ENCODE data around the gene FAM98C.
"Not testable (repeated sequence)": the region's sequence is repeated elsewhere in the genome, so short reads cannot be mapped to it uniquely, and the experiment has no call there.

Gene FAM98C

DNA sequence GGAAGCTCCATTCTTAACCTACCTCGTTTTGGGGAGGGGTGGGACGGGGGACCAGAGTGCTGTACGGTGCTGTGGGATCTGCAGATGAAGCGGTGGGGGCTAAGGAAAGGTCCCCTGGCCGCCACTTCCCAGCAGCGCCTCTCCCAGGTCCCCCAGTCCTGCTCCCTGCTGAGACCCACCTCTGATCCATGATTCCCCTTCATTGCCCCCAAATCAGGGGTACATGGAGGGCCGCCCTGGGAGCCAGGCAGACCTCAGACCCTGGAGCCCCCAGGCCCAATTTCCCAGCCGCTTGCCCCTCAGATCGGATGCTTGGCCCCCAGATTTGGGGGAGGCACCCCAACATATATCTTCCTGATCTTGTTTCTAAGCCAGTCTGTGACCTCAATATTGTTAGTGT is 3.8 kb upstream of the FAM98C start:
- no peak for DNase-seq (ENCODE audit: low spot score)

DNA sequence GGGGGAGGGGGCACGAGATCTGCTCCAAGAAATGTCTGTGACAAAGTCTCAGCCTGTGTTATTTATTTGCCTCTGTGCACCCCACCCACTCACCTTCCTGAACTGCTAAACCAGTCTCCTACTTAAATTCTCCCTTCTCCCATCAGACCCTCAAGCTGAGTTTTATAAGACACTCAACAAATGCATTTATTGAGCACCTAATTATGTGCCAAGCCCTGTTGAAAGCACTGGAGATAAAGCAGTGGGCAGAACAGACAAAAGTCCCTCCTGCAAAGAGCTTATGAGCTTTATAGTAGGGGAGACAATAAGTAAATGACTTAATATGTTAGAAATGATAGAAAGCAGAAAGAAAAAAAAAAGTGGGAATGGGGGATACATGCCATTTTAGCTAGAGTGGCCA is 3.4 kb upstream of the FAM98C start:
- no peak for DNase-seq (ENCODE audit: low spot score)

DNA sequence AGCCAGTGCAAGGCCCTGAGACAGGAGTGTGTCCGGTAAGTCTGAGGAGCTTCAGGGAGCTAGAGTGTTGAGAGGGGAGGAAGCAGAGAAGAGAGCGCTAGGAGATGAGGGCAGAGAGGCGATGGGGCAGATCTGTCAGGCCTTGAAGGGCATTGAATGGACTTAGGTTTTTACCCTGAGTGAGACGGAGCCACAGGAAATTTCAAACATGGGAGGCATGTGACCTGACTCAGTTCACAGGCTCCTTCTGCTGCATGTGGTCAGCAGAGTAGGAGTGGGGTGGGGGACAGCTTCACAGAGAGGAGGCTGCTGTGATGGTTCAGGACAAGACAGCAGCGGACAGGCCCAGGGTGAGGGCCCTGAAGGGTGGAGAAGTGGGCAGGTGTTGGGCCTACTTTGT is 2.5 kb upstream of the FAM98C start:
- no peak for DNase-seq (ENCODE audit: low spot score)

DNA sequence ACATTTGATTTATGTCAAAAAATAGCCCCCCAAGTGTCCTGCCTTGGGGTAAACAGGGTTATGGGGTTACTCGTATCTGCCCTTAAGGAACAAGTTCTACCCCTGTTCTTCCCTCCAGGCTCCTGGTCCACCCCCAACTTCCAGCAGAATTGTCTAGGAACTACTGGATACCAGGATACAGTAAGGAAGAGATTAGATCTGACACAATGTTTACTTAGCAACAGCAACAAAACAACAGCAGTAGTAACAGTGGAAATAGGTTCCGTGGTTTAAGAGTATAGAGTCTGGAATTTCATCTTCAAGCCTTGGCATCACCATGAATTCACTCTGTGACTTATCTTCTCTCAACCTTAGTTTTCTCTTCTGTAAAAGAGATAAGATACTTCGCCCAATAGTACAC is 1.7 kb upstream of the FAM98C start:
- no peak for DNase-seq (ENCODE audit: low spot score)

DNA sequence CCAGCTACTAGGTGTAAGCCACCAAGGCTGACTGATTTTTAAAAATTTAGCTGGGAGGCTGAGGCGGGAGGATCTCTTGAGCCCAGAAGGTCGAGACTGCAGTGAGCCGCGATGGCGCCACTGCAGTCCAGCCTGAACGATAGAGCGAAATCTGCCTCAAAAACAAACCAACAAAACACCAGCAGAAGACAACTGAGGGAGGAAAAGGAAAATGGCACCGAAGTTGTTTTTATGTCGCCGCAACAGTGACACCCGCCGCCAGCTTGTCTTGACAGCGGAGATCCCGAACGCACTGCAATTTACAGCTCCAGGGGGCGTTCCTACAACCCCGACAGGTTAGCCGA is 298 bp upstream of the FAM98C start:
- DNase-seq (ENCODE audit: low spot score) = no peak

DNA sequence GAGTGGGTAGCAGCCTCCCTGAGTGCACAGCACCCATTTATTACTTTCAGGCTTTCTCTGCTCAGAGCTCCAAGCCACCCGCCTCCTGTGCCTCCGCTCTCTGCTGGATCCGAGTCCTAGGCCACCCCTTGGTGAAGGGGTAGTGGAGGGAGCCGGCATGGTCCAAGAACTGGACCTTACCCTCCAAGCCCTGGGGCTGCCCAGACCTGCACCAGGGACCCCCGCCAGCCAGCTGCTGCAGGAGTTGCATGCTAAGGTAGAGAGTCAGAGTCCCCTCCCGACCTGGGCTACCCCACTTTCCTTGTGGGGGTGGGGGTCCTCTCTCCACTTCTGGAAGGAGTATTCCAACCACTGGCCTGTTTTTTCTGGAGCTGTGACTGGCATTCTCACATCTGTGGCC is 2.0 kb downstream of the FAM98C start:
- no peak for DNase-seq (ENCODE audit: low spot score)

DNA sequence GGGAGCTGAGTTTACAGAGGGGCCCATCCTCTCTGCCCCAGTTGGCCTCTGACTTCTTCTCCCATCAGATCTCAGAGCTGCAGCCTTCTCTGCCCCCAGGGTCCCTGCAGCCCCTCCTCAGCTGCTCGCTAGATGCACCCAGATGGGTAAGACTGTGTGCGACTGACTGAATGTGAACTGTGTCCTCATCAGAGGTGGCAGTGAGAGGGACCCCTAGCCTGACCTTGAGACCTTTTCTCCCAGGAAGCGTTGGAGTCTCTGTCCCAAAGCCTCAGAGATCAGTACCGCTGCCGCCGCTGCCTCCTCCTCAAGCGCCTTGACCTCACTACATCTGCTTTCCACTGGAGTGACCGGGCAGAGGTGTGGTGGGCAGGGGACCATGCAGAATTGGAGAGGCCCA is 2.4 kb downstream of the FAM98C start:
- no peak for DNase-seq (ENCODE audit: low spot score)

DNA sequence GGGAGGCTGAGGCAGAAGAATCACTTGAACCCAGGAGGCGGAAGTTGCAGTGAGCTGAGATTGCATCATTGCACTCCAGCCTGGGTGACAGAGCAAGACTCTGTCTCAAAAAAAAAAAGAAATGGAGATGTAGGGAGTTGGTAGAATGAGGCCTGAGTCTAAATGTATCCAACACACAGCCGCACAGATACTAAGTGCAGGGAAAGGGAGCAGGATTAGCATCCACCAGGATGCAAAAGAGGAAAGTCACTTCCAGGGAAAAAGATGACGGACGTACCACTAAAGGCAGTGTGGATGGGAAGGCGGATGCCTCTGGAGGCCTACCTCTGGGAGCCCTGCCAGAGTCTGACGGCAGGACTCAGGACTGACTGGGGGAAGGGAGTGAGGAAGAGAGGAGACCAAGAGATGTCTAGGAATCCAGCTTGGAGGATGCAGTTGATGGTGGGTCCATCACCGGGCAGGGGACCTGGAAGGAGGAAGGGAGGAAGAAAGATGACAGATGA is 6.8 kb downstream of the FAM98C start:
- DNase-seq (ENCODE audit: low spot score) = peak; percentile 49

DNA sequence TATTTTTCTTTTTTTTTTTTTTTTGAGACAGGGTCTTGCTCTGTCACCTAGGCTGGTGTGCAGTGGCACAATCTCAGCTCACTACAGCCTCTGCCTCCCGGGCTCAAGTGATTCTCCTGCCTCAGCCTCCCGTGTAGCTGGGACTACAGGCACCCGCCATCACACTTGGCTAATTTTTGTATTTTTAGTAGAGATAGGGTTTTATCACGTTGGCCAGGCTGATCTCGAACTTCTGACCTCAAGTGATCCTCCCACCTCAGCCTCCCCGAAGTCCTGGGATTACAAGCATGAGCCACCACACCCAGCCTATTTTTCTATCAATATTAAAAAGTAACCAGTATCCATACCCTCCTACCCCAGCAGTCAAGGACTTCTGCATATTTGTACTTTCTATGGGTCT is 7.5 kb downstream of the FAM98C start:
- DNase-seq (ENCODE audit: low spot score) = not testable (repeated sequence)

DNA sequence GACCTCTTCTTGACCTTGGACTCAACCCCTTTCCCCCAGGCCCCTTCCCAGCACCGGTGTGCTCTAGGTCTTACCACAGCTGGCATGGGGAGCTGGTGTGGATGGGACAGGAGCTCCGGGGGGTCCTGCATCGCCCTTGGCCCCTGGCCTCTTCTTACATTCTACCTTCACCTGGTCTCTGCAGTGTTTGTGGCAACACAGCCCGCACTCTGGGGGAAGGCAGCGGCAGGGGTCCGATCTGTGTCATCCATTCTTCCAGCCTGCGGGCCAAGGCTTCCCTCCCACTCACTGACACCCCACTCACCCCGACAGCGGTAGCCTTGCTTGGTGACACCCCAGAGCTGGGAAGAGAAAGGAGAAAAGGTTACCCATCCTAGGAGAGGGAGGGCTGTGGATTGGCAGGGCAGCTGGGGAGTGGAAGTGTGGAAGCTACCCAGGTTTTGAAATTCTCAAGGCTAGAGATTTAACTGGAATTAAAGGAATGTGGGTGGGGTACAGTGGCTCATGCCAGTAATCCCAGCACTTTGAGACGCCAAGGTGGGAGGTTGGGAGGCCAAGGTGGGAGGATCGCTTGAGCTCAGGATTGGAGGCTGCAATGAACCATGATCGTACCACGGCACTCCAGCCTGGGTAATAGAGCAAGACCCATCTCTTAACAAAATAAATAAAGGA is 8.3 kb downstream of the FAM98C start:
- DNase-seq (ENCODE audit: low spot score) = no peak

DNA sequence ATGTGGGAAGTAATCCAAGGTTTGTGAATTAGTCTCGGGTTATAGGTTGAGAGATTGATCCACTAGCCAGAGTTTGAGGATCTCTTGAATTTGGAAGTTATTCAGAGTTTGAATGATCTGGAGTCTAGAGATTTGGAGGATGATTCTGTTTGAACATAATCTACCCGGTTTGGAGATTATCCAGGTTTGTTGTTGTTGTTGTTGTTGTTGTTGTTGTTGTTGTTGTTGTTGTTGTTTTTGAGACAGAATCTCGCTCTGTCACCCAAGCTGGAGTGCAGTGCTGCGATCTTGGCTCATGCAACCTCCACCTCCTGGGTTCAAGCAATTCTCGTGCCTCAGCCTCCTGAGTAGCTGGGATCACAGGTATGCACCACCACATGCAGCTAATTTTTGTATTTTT is 9.0 kb downstream of the FAM98C start:
- not testable (repeated sequence) for DNase-seq (ENCODE audit: low spot score)

DNA sequence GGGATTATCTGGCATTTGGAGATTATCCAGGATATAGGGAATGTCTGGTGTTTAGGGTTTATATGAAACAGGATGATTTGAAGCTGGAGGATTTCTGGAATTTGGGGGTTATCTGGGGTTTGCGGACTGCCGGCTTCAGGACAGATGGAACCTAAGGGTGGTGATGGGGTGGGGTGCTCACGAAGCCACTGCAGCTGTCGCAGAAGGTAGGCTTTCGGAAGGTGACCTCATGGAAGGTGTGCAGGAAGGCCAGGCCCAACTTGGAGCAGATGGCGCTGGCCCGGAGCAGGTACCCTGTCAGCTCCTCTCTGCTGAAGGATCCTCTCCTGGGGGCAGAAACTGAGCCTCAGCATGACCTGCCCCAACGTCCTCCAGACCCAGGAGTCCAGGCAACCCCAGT is 9.6 kb downstream of the FAM98C start:
- no peak for DNase-seq (ENCODE audit: low spot score)

DNA sequence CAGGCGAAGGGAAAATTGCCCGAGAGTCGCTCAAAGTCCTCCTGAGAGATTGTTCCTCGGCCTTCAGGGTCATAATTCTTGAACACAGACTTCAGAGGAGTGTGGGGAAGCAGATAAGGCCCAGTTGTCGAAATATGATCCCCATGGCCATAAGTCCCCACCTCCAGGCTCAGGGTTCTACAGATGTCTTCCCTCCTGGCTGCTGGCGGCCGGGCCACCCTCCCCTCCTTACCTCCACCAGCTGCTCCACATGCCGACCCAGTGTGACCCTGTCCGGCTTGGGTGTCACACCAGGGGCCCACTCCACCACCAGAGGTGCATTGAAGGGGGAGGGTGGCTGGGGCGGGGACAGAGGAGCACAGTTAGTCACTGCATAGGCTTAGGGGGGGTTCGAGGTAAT is 10.1 kb downstream of the FAM98C start:
- DNase-seq (ENCODE audit: low spot score) = no peak

DNA sequence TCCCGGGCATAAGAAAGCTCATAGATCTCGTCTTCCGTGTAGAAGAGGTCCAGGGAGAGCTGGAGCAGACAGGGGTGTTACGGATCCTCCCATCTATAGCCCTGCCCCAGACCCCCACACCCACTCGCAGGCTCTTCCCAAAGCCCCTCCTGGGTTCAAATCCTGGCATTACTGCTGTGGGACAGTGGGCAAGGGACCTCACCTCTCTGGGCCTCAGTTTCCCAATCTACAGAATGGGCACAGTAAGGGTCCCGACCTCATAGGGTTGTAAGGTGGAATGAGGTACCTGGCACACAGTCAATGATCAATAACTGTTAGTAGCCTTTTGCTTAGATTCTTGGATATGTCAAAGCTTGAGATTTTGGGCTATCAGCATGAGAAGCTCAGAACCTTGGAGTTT is 10.5 kb downstream of the FAM98C start:
- DNase-seq (ENCODE audit: low spot score) = no peak

DNA sequence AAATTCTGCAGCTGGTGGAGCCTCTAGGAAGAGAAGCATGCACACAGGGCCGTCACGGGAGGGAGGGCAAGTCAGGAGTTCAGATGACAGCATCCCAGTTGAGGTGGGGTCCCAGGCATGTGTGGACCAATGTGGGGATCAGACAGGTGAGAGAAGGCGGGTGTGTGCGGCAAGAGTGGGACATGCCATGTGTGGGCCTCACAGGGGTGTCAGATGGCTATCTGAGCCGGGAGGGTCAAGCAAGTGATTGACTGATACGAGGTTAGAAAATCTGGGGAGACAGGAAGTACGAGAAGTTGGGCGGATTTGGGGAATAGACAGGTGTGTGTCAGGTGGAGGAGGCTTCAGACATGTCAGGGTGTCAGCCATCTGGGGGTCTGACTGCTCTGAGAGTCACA is 14.3 kb downstream of the FAM98C start:
- DNase-seq (ENCODE audit: low spot score) = no peak

DNA sequence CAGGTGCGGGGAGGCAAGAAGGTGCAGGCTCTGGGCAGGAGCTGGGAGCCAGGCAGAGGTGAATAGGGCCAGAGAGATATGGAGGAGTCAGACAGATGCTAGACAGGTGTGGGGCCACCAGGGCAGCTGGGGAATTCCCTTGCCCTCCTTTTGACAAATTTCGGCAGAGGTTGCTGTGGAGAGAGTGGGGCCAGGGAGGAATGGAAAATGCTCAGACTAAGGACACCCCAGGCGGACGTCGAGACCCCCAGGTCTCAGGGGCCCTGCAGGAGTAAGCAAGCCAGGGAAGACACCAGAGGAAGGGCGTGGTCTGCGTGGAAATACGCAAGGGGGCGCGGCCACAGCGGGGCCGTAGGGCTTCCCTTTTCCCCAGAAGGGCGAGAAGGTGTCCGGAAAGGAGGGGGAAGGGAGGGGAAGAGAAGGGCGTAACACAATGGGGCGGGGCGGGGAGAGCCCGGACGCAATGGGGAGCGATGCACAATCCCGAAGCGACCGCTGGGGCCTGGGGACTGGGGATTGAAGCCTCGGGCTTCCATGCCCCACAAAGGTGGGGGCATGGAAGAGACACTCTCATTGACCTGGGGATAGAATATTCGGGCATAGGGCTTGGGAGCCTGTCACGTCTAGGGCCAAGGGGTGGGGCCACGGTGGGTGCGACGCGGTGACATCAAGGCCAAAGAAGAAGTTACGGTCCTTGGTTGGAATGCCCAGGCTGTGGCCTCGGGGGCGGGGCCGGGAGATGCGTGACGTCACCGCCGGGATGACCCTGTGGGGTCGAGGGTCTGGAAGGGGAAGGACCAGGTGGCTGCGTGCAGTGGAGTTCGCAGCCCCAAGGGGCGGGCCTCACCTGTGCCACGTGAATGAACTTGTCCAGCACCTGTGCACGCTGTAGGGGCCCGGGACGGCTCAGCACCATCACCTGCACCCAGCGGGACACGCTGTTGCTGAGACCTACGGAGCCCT is 14.9 kb downstream of the FAM98C start:
- DNase-seq (ENCODE audit: low spot score) = peak; percentile 22

DNA sequence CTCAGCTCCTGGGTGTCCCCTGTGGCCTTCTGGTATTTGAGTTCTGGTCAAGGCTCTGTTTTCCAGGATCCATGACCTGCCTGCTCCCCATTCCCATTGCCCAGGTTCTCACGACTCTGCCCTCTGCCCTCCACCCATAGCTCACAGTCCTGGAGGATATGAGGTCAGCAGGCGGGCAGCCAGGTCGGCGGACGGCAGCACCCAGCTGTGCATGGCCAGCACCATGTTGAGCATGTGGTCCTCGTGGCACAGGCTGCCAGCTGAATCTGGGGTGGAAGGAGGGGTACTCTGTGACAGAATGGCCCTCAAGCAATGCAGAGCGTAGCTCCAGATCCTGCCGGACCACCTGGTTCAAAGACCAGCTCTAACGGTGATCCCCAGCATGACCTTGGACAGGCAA is 18.0 kb downstream of the FAM98C start:
- no peak for DNase-seq (ENCODE audit: low spot score)

DNA sequence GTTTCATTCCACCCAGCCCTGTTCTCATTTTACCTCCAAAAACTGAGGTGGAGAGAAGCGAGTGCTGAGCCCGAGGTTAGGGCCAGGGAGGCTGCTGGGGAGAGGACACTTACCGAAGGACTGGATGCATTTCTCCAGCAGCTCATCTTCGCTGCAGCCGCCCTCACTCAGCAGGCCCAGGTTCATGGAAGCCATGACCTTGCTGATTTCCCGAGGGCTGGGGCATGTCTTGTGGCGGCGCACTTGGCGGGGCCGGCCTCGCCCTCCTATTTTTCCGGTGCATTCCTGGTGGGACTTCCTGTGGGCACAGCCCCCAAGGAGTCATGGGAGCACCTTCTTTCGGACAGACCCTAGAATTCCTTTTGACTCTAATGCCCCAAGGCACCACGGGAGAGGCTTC is 19.0 kb downstream of the FAM98C start:
- DNase-seq (ENCODE audit: low spot score) = no peak

DNA sequence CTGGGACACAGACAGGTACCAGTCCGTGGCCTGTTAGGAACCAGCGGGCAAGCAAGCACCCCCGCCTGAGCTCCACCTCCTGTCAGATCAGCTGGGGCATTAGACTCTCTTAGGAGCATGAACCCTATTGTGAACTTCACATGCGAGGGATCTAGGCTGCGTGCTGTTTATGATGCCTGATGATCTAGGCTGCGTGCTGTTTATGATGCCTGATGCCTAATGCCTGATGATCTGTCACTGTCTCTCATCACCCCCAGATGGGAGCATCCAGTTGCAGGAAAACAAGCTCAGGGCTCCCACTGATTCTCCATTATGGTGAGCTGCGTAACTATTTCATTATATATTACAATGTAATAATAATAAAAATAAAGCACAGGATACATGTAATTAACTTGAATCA is 19.5 kb downstream of the FAM98C start:
- DNase-seq (ENCODE audit: low spot score) = no peak

DNA sequence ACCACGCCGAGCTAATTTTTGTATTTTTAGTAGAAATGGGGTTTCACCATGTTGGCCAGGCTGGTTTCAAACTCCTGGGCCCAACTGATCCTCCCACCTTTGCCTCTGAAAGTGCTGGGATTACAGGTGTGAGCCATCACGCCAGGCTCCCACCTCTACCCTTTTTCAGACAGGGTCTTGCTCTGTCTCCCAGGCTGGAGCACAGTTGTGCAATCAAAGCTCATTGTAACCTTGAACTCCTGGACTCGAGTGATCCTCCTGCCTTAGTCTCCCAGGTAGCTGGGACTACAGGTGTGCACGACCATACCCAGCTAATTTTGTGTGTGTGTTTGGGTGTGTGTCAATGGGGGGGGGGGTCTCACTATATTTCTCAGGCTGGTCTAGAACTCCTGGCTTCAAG is 21.4 kb downstream of the FAM98C start:
- DNase-seq (ENCODE audit: low spot score) = no peak

DNA sequence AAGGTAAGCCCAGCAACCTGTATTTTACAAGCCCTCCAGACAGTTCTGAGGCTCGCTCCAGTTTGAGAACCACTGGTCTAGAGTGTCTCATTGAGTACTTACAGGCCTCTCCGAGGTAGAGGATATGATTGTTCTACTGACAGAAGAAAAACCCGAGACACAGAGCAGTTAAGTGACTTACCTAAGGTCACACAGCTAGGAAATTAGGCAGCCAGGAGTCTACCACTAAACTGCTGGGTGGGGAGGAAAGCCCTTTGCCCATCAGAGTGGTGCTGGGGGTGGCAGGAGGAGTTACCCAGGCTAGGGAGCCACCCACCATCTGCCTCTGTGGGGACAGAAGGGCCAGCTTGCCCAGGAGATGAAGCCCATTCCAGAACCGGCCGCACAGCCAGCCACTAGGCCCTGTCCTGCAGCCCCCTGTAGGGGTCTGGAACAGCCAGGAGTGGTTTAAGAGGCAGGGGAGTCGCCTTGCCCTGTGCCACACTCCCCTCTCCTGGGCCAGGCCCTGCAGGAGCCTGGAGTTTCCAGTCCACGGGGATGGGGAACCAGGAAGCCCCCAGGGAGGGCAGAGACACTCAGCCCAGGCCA is 22.4 kb downstream of the FAM98C start:
- DNase-seq (ENCODE audit: low spot score) = no peak

DNA sequence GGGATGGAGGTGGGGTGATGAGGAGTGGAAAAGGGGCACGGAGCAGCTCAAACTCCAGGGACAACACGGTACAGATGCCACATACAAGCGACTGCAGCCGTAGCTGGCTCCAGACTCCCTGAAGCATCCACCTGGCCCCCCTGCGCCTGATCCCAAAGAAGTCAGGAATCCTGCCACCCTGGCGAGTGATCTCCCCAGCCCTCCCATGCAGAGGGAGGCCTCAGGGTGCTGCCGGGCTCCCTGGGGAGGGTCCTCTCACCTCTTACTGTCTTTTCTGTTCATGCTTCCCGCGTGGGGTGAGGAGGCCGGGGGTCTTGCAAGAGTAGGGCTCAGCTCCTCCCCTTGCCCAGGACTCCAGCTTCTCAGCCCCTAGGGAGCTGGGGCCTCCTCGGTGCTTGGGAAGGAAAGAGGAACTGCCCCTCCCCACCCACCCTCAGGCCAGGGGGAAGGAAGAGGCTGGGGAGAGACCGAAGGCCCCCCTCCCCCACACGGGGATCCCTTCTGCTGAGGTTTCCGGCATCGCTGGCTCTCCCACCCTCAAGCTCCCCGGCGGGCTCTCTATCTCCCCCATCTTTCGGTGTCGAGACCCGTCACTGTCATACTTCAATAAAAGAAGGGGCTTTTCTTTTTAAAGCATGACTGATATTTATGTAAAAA is 23.0 kb downstream of the FAM98C start, which contains the start of gene RASGRP4:
TSS of gene RASGRP4 (minus strand) at position 410 of the 657 bp plus-strand sequence. CDS start at position 282, 128 bp downstream.
- no peak for DNase-seq (ENCODE audit: low spot score)
